Osteoblast (primary cell): ENCODE data around the gene CSRNP2. TPM values are rescaled to one million over a fixed set of nuclear protein-coding genes. Genes with fewer than 3 reads are reported as not detected.
A peak's percentile ranks its signal among the peaks of the same experiment; 100 is the strongest.

Experiments
- DNase-seq: peaks from one replicate; pipeline ENCODE4 v3.0.0; 2011; ENCODE audit warnings: low spot score, mixed read lengths; ENCODE audit not compliant: insufficient read length; ENCODE audit errors: missing footprints
- H2AFZ ChIP-seq: 2 replicates; pipeline ENCODE4 v1.6.0; 2011; ENCODE audit warnings: mild to moderate bottlenecking, low read length
- H3K27ac ChIP-seq: 2 replicates; pipeline ENCODE4 v1.5.1; 2011; ENCODE audit warnings: mild to moderate bottlenecking, low read depth, low read length, moderate library complexity
- H3K27me3 ChIP-seq: 2 replicates; pipeline ENCODE4 v1.6.0; 2012; ENCODE audit warnings: mild to moderate bottlenecking, control low read depth, inconsistent platforms, low read length, moderate library complexity; ENCODE audit not compliant: insufficient read depth
- H3K36me3 ChIP-seq: 2 replicates; pipeline ENCODE4 v1.5.1; 2011; ENCODE audit warnings: mild to moderate bottlenecking, low read length, control low read depth, moderate library complexity; ENCODE audit not compliant: insufficient read depth
- H3K4me1 ChIP-seq: 2 replicates; pipeline ENCODE4 v1.5.1; 2011; ENCODE audit warnings: mild to moderate bottlenecking, low read length, control low read depth, moderate library complexity; ENCODE audit not compliant: insufficient read depth
- H3K4me2 ChIP-seq: 2 replicates; pipeline ENCODE4 v1.6.0; 2011; ENCODE audit warnings: mild to moderate bottlenecking, low read length; ENCODE audit not compliant: insufficient read depth
- H3K4me3 ChIP-seq: fragments of 200-600 bp; sonication (generic); 3 replicates; pipeline ENCODE4 v1.5.1; 2012; ENCODE audit warnings: mild to moderate bottlenecking, low read length, inconsistent platforms; ENCODE audit not compliant: insufficient read depth
- H3K79me2 ChIP-seq: 2 replicates; pipeline ENCODE4 v1.6.0; 2012; ENCODE audit warnings: mild to moderate bottlenecking, low read length, control low read depth, inconsistent platforms; ENCODE audit not compliant: insufficient read depth
- H3K9me3 ChIP-seq: 2 replicates; pipeline ENCODE4 v1.5.1; 2011; ENCODE audit warnings: low read depth, low read length, control low read depth
- H4K20me1 ChIP-seq: 2 replicates; pipeline ENCODE4 v1.6.0; 2012; ENCODE audit warnings: mild to moderate bottlenecking, low read length, control low read depth; ENCODE audit not compliant: insufficient read depth
- total RNA-seq: library from RNA; depleted of rRNA; stranded (reverse); fragments of >200 nt; gene quantifications from 2 replicates; pipeline ENCODE4 v1.2.3, GENCODE V29; 2012
- TF ChIP-seq, protein P1 (sequence below): IDR thresholded peaks from 2 replicates; pipeline ENCODE4 v1.5.1; 2011; ENCODE audit warnings: mild to moderate bottlenecking, low read depth, low read length, moderate library complexity; ENCODE audit errors: extremely low read depth

CSRNP2 gene
- total RNA-seq, 1 donor = 30.0 TPM

GRCh38 chr12:51027342-51027835 lies 56.0 kb downstream of the CSRNP2 start:
- TF ChIP-seq, protein P1, sequence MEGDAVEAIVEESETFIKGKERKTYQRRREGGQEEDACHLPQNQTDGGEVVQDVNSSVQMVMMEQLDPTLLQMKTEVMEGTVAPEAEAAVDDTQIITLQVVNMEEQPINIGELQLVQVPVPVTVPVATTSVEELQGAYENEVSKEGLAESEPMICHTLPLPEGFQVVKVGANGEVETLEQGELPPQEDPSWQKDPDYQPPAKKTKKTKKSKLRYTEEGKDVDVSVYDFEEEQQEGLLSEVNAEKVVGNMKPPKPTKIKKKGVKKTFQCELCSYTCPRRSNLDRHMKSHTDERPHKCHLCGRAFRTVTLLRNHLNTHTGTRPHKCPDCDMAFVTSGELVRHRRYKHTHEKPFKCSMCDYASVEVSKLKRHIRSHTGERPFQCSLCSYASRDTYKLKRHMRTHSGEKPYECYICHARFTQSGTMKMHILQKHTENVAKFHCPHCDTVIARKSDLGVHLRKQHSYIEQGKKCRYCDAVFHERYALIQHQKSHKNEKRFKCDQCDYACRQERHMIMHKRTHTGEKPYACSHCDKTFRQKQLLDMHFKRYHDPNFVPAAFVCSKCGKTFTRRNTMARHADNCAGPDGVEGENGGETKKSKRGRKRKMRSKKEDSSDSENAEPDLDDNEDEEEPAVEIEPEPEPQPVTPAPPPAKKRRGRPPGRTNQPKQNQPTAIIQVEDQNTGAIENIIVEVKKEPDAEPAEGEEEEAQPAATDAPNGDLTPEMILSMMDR = no peak
- no peak overlapping the region for H3K4me2 ChIP-seq
- no peak overlapping the region for H2AFZ ChIP-seq

GRCh38 chr12:51025836-51026638 lies 57.4 kb downstream of the CSRNP2 start, which contains the start of gene SLC11A2:
Gene SLC11A2 (minus strand): TSS chr12:51026384. CDS start chr12:51010728, 15,656 bp downstream.
- TF ChIP-seq, protein P1 = peak; percentile 4
- H4K20me1 ChIP-seq = peaks cover 5% of the 10 kb centered on the region

More at GRCh38 chr12:51027342-51027835, 56.0 kb downstream of the CSRNP2 start:
- H4K20me1 ChIP-seq = no peaks in the 10 kb centered on the region
- no peak overlapping the region for H3K4me3 ChIP-seq
- no peaks in the 10 kb centered on the region for H3K27me3 ChIP-seq
- DNase-seq = no peak
- no peaks in the 10 kb centered on the region for H3K36me3 ChIP-seq
- peaks cover 25% of the 10 kb centered on the region for H3K79me2 ChIP-seq
- H3K27ac ChIP-seq = no peak overlapping the region
- no peaks in the 10 kb centered on the region for H3K9me3 ChIP-seq
- H3K4me1 ChIP-seq = peaks cover 32% of the 10 kb centered on the region

GRCh38 chr12:51025338-51025835 lies 58.0 kb downstream of the CSRNP2 start:
- TF ChIP-seq, protein P1 = no peak
- Histone ChIP-seq H3K36me3 (no peaks in the 10 kb centered on the region), H2AFZ (peak overlapping the region; percentile 91), H3K27me3 (no peaks in the 10 kb centered on the region), H3K4me2 (peak overlapping the region; percentile 99), H3K27ac (peak overlapping the region; percentile 87), H3K79me2 (peaks cover 45% of the 10 kb centered on the region), H3K4me1 (peaks cover 32% of the 10 kb centered on the region), H3K4me3 (peak overlapping the region; percentile 96), H4K20me1 (peaks cover 5% of the 10 kb centered on the region), H3K9me3 (no peaks in the 10 kb centered on the region)
- no peak for DNase-seq

More at GRCh38 chr12:51025836-51026638, 57.4 kb downstream of the CSRNP2 start, which contains the start of gene SLC11A2:
- H3K36me3 ChIP-seq = no peaks in the 10 kb centered on the region
- peak within 1 kb of the TSS; percentile 99 for H3K4me2 ChIP-seq
- no peaks in the 10 kb centered on the region for H3K27me3 ChIP-seq
- H3K4me1 ChIP-seq = peaks cover 32% of the 10 kb centered on the region
- DNase-seq = peak; percentile 98
- H3K9me3 ChIP-seq = no peaks in the 10 kb centered on the region
- H3K27ac ChIP-seq = peak within 1 kb of the TSS; percentile 87
- peak within 1 kb of the TSS; percentile 99 for H2AFZ ChIP-seq
- peaks cover 39% of the 10 kb centered on the region for H3K79me2 ChIP-seq
- H3K4me3 ChIP-seq = peak within 1 kb of the TSS; percentile 96
